DND-41 (cell line): ENCODE results near the gene SH3TC2.

Experiments
- EZH2 ChIP-seq: IDR thresholded peaks from 3 replicates; pipeline ENCODE4 v1.6.1; 2012; ENCODE audit warnings: borderline replicate concordance, low read depth, mild to moderate bottlenecking, moderate library complexity, low read length, inconsistent platforms; ENCODE audit not compliant: severe bottlenecking
- TF ChIP-seq, protein P1 (sequence below): IDR thresholded peaks from 2 replicates; pipeline ENCODE4 v1.5.1; 2012; ENCODE audit warnings: borderline replicate concordance, low read length, moderate library complexity, mild to moderate bottlenecking; ENCODE audit not compliant: poor library complexity, severe bottlenecking; ENCODE audit errors: extremely low read depth

DNA sequence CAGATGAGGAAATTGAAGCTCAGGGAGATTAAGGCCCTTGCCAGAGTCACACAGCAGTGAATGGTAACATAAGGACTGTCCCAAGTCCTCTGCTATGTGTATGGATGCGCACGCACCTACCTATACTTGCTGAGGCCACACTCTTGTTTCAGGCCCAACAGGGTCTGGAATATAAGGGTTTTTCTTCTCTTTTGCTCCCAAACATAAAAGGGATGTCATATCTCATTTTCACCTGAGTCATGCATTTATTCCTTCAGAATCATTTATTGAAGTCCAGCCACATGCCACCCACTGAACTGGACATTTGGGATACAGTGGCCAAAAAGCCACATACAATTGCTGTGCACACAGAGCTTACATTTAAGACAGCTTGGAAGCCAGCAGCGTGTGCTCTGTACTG lies 92.0 kb downstream of the SH3TC2 start:
- TF ChIP-seq, protein P1, sequence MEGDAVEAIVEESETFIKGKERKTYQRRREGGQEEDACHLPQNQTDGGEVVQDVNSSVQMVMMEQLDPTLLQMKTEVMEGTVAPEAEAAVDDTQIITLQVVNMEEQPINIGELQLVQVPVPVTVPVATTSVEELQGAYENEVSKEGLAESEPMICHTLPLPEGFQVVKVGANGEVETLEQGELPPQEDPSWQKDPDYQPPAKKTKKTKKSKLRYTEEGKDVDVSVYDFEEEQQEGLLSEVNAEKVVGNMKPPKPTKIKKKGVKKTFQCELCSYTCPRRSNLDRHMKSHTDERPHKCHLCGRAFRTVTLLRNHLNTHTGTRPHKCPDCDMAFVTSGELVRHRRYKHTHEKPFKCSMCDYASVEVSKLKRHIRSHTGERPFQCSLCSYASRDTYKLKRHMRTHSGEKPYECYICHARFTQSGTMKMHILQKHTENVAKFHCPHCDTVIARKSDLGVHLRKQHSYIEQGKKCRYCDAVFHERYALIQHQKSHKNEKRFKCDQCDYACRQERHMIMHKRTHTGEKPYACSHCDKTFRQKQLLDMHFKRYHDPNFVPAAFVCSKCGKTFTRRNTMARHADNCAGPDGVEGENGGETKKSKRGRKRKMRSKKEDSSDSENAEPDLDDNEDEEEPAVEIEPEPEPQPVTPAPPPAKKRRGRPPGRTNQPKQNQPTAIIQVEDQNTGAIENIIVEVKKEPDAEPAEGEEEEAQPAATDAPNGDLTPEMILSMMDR, result no peak
- no peak for TF ChIP-seq EZH2
